WI38 (cell line): ENCODE data around the gene SWT1.

Experiments used
- H3K4me3 ChIP-seq: 2 replicates; pipeline ENCODE4 v1.5.1; 2011; ENCODE audit warnings: low read depth, mild to moderate bottlenecking, control low read depth, low read length
- TF ChIP-seq, protein P1 (sequence below): IDR thresholded peaks from 2 replicates; pipeline ENCODE4 v1.5.1; 2012; ENCODE audit warnings: low read depth, mild to moderate bottlenecking, control low read depth, low read length

Gene SWT1

DNA sequence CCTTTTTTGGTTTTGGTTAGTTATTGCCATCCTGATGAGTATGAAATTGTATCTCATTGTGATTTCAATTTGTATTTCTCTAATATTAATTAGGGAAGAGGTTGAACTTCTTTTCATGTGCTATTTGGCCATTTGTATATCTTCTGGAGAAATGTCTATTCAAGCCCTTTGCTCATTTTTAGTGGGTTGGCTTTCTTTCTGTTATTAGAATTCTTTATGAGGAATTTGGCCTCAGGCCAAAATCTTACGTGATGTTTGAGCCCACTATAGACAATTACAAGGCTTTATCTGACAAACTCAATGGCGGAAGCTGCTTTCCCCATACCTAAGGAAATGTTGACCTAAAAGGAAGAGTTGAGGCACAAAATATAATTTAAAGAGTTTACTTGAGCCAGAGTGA lies 127.1 kb downstream of the SWT1 start:
- H3K4me3 ChIP-seq = no peak overlapping the region
- TF ChIP-seq, protein P1, sequence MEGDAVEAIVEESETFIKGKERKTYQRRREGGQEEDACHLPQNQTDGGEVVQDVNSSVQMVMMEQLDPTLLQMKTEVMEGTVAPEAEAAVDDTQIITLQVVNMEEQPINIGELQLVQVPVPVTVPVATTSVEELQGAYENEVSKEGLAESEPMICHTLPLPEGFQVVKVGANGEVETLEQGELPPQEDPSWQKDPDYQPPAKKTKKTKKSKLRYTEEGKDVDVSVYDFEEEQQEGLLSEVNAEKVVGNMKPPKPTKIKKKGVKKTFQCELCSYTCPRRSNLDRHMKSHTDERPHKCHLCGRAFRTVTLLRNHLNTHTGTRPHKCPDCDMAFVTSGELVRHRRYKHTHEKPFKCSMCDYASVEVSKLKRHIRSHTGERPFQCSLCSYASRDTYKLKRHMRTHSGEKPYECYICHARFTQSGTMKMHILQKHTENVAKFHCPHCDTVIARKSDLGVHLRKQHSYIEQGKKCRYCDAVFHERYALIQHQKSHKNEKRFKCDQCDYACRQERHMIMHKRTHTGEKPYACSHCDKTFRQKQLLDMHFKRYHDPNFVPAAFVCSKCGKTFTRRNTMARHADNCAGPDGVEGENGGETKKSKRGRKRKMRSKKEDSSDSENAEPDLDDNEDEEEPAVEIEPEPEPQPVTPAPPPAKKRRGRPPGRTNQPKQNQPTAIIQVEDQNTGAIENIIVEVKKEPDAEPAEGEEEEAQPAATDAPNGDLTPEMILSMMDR = no peak

DNA sequence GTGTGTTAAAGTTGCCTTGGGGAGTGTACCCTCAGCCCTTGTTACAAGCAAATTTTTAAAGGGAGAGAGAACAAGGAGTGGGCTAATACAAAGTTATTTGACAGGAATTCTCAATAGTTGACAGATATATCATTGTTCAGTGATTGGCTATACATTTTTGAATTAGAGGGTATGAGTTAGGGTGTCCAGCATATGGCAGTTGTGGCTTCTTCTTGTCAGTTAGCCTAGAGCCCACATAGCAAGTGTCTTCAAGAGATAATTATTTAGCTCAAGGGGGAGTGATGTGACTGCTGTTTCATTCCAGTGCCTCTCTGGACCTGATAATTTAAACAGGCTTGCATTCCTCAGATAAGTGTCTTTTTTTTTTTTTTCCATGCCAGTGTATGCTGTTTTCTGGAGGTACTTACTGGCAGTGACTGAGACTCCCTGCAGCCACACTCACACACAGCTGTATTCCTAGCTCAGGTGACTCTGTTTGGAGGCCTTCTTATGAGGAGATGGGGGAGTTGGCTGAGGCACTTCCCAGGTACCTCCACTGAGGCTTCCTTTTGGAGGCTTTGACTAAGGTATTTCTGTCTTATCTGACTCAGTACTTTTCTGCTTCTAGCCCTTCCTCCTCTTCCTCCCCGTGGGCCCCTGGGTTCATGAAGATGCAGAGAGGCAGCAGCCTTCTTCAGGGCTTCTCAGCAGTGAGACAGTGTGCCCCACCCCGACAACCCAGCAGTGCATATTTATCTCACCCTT lies 127.7 kb downstream of the SWT1 start:
- TF ChIP-seq, protein P1 = no peak
- no peak overlapping the region for H3K4me3 ChIP-seq

- H3K4me3 ChIP-seq = no peak overlapping the region
- TF ChIP-seq, protein P1 = no peak
These were observed 130.5 kb downstream of the SWT1 start for GRCh38 chr1:185287451-185287850.

GRCh38 chr1:185288435-185288834 lies 131.5 kb downstream of the SWT1 start:
- TF ChIP-seq, protein P1 = no peak
- no peak overlapping the region for H3K4me3 ChIP-seq

- TF ChIP-seq, protein P1 = no peak
- H3K4me3 ChIP-seq = no peak overlapping the region
These were observed 132.9 kb downstream of the SWT1 start for GRCh38 chr1:185289880-185290279.

- no peak overlapping the region for H3K4me3 ChIP-seq
- TF ChIP-seq, protein P1 = no peak
These were observed 134.2 kb downstream of the SWT1 start for GRCh38 chr1:185291159-185291558.

- TF ChIP-seq, protein P1 = no peak
- no peak overlapping the region for H3K4me3 ChIP-seq
These were observed 134.7 kb downstream of the SWT1 start for GRCh38 chr1:185291652-185292051.
